Stimulated activated CD8-positive, alpha-beta memory T cell treated with anti-CD3 and anti-CD28 coated beads, Interleukin-15, amount 100 ng/mL, for 48 hours (primary cell): ENCODE measurements around the gene SPOCD1.

Experiments
- DNase-seq, 2 donors: peaks; one replicate each; pipeline ENCODE4 v3.0.0-alpha.2; 2020; ENCODE audit warnings: low read depth in 2 of 2

The SPOCD1 gene

DNA sequence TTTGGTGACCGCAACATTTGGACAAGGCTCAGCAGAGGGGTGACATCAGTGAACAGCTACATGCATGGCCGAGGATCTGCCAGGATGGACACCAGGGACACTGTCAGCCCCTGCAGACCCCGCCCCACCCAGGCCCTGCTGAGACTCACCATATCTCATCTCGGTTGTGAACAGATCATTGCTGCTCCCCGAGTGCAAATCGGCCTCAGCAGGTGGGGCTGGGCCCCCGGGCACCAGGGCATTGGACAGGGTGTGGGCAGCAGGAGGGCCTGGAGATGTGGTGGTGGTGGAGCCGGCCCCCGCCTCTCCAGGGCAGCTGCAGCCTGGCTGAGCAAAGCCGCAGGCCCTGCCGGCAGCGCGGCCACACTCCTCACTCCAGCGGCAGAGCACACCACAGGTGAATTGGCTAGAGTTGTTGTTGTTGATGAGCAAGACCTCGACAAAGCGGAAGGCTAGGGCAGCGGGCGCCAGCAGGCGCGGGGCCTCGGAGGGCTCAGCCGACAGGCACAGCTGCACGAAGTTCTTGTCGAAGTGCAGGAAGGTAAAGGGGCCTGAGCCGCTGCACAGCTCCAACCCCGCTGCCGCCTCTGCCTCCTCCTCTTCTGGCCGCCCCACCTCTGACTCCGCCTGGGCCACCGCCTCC, 59.9 kb downstream of the SPOCD1 start:
- no peak for DNase-seq

DNA sequence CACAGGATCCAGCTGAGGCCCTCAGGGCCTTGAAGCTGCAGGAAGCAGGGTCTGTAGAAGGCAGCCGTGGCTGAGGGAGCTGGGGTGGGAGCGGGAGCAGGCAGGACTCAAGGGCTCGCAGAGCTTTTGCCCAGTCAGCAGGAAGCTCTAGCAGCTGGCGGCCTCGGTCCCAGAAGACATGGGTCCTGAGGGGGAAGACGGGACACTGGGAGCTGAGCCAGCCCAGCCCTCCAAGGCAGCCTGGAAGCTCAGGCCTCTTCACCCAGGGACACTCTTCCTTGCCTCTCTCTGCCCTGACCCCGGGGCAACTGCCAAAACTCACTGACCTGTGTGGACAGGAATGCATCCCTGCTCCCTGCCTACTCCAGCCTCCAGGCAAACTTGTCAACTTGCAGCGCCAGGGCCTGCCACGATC, 60.6 kb downstream of the SPOCD1 start:
- DNase-seq, result no peak

DNA sequence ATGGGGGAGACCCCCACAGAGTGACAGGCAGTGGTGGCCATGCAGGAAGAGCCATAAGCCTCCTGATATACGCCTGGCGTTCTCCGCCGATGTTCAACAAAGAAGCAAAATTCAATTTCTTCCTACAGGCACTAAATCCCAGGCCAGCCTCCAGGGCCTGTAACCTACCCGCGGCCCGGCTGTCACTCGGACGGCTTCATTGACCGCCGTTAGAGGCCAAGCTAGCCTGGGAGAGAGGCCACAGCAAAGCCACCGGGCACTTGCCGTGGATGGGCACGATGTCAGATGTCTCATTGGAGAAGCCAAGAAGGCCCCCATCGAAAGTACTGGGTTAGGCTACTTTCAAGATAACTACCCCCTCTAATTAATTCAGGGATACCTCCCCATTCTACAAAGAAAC, 61.4 kb downstream of the SPOCD1 start:
- no peak for DNase-seq

DNA sequence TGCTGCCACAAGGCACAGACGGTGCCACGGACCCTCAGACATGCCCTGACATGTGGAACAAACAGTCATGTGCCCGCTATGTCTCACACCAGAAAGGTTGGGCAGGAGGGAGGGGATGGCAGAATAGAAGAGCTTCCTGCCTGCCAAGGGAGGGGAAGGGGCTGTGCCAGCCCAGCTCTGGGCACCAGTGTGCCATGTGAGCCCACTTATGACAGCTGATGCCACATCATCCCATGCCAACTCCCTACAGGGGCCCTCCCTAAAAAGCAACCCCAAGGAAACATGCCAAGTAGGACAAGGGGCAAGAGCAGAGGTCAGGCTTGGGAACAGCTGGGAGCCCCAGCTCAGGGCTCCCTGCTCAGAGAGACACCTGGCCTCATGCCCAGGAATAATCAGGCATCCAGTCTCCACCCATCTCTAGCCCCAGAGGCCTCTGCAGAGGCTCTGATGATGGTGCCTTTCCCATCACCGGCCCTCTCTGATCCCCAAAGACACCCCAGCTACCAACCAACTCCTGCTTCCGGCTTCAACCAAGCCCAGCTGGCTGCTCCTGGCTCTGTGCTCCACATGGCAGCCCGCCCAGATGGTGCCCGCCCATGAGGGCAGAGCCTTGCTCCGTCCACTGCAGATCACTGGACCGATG, 62.0 kb downstream of the SPOCD1 start:
- no peak for DNase-seq

DNA sequence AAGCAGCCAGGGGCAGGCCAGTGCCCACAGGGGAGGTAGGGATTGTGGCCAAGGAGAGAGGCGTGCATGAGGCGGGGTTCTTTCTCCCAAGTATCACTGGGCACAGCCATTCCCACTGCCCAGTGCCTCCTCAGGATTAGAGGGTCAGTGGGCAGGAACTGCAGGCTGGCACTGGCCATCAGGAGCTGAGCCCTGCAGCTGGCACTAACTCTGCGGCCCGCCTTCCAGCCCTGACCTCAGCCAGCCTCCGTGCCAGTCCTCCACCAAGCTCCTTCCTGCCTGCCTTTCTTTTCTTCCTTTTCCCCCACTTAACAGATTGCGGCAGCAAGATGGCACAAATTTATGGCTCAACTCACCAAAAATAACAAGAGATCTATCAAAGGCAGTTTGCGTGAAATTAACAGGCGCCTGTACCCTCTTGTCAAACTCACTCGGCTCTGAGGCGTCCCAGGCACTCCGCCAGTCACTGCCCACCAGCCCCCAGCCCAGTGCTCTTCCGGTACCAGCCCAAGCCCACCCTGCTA, 62.8 kb downstream of the SPOCD1 start:
- no peak for DNase-seq

DNA sequence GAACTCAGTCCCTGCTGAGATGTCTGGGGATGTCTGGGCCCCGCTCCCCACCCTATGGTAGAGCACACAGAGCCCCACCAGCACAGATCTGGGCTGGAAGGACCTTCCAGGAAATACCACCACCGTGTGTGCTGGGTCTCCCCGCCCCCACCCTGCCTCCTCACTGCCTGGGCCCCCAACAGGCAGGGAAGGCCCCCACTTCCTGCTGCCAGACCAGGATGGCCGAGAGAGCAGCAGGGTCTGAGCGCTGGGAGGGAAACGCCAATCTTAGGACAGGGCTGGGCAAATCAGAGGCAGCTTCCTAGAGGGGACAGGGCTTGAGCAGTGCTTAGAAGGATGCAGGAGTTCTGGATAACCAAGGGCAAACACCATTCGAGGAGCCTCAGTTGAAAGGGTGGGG, 63.6 kb downstream of the SPOCD1 start:
- no peak for DNase-seq

DNA sequence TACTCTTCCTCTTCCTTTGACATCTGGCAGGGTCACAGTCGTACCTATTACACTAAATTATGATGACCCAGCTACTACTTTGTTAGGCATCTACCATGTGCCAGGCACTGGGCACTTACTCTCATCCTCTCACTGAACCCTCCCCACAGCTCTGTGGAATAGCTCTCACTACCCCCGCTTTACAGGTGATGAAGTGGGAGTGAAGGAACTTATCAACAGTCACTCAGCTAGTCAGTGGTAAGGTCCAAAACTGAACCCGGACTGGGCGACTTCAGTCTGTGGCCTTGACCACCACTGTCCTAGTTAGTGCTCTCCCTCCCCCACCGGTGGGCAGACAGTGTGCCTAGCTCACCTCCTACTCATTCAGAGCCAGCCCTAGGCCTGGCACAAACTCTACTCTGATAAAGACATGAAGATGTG, 64.0 kb downstream of the SPOCD1 start:
- no peak for DNase-seq

DNA sequence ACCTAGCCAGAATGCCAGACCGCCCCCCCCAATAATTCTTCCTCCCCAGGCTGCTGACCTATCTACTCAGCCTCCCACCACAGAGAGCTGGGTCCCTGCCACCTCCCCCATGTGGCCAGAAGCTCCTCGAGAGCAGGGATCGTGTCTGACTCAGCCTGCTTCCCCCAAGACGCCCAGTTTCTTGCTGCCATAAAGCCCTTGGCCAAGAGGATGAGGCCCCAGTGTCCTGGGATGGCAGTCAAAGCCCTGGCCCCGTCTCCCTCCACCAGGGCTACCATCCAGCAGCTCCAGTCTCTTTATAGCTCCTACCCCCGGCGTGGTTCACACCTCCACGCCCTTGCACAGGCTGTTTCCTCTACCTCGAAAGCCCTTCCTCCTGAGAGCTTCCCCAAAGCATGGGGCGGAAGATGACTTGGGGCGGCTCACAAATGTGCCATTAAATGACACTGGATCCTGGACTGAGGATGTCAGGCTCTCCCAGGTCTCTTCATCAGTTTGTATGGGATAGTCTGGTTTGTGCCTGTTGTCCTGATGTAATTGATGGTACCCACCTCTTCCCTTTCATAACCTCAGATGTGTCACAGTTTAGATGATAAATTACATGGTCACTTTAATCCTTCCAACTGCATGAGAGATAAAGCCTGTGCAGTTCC, 64.8 kb downstream of the SPOCD1 start:
- no peak for DNase-seq

DNA sequence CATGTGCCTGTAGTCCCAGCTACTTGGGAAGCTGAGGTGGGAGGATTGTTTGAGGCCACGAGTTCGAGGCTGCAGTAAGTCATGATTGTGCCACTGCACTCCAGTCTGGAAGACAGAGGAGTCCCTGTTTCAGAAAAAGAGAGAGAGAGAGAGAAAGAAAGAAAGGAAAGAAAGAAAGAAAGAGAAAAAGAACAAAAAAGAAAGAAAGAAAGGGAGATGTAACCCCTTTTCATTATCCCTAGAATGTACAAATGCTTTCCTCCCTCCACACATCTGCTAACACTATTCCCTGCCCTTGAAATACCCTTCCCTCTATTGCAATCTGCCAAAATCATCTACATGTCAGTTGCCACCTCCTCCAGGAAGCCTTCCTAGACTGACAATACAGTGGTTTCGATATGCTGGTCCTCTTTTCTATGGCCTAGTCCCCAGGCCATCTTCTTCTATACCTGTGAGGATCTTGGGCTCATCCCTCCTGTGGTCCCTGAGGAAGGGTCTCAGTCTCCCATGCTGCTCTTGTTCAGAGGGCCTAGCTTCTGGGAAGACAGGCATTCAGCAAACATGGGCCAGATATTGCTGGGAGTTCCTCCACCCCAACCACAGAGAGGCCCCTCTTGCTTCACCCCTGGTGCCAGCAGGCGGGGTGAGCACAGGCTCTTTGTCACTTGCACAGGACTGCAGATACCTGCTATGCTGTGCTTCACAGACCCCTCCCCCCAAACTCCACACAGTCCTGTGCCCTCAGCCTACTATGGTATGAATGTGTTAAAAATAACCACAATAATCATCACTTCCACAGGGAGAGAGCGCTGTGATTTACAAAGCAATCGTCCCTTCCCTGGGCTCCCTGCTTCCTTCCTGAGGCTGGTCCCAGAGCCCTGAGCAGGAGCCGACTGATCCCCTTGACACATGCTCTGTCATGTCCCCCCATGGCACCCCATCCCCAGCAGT, 65.8 kb downstream of the SPOCD1 start:
- no peak for DNase-seq

DNA sequence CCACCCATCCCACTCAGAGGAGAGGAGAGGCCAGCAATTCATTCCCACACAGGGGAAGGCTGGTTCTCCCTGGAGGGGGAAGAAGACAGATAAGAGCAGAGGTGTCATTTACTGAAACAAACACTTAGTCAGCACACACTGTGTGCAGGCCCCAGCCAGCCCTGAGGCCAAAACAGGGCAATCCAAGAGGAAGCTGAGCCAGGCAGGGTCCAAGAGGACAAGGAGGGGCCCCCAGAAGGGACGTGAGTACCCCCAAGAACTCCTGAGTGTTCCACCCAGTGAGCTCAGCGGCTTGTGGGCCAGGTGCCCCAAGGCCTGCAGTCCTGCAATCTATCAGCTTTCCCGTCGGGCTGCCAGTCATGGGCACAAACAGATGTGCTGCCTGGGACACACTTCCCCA, 67.5 kb downstream of the SPOCD1 start:
- DNase-seq, result no peak

DNA sequence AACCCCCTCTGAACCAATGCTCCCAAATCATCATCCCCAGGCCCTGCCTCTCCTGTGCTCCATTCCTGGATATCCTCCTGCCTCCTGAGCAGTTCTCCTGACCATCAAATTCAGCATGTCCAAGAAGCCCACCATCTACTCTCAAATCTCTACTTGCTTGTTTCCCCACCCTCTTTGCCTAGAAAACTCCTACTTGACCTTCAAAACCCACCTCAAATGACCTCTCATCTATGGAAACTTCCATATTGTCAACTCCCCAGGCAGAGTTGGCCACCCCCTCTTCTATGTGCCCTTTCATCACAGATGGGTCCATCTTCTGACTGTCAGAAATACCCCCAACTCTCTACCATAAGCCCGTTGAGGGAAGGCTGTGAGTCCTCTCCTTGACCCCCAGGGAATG, 68.5 kb downstream of the SPOCD1 start:
- DNase-seq, result no peak

DNA sequence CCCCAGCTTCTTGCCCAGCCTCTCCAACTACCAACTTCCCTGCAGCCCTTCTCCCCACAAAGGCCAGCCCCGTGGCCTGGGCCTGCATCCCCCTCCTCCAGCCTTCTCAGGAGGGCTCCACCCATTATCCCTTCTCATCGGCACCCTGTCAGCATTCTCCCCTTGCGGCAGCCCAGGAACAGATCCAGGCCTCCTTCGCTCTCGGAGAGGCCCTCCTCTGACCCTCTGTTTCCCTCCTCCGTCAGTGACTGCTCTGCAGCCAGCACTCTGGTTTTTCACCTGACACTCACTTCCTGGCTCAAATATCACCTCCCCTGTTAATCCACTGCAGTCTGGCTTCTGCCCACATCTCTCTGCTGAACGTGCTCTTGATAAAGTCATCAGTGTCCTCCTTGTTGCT, 69.1 kb downstream of the SPOCD1 start:
- no peak for DNase-seq

DNA sequence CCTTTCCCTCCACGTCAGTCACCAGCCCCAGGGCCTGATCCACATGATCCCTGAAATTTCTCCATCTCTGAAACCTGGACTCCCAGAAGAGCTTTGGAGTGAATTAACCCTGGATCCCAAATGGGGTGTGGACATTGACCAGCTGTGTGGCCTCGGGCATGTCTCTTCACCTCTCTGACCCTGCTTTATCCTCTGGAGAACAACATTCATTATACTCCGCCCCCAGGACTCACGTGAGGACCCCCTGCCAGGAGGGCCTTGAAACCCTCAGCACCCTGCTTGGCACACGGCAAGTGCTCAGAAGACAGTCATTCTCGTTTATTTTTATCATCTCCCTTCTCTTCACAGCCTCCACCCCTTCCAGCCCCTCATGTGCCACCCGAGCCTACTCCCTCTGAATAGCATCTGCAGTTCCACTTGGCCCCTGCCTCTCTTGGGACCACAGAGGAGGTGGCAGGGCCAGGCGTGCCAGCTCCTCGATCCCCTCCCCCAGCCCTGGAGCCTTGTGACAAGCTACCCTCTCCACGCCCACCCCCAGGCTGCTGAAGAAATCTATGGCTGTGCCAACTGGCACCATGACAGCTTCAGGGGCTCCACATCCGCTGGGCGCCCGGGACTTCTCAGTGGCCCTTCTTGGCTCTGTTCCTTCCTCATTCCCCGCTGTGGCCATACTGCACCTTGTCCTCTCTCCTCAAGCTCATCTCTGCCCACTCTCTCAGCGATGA, 69.7 kb downstream of the SPOCD1 start:
- DNase-seq, result no peak

DNA sequence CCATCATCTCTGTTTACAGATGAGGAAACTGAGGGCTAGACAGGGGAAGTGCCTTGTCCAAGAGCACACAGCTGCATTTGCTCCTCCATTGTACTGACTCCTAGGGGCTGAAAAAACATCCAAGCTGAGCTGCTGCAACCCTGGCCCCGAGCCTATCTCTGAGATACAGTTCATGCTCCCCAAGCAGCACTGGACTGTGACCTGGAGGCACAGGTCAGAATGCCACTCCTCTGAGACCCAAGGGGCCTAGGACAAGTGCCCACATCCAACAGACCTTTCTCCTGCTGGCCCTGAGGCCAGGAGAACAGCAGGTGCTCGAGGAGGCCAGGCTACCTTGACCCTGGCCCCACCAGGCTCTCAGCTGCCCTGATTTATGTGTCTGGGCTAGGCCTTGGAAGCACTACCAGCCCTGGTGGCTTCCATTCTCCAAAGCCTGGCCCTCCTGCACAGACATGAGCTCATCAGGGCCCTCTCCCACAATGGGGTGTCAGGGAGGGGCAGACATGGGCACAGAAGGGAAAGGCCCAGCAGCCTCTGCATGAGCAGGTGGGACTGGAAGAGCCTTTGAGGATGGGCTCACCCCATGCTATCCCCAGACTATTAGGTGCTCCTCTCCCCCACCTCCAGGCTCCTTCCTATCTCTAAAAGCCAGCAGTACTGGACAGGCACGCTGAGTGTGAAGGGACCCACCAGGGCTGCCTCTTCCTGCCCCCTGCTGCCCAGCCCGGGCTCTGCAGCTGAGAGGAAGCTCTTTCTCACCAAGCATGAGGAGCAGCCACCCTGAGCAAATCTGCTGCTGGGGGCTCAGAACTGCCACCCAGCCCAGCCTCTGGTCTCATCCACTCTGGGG, 70.5 kb downstream of the SPOCD1 start:
- DNase-seq, result peak in 1 of 2 donors; percentile 36

DNA sequence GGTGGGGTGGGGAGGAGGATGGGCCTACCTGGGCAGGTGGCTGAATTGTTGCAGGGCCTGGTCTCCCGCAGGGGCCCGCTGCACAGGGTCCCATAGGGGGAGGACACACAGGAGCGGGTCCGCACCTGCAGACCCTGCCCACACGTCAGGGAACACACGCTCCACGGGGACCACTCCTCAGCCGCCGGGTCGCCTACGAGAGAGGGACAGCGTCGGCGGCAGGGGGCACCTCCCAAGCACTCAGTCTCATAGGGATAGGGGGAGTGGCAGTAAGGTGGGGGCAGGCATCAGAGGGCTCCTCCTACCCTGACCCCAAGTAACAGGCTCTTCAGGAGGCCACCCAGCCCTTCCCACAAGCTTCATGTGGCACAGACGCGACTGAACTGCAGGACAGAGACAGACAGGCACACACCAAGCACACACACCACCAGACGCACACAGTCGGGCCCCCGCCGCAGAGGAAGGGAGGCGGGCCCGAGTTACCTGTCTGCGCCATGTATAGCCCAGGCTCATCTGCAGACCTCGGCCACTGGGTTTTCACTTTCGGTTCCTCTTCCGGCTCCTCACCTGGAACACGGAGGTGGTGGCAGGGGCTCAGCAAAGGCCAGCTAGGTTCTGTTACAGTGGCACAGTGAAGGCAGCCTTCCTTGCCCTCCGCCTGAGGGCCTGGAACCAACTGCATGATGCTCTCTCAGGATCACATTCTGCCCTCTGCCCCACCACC, 71.5 kb downstream of the SPOCD1 start:
- no peak for DNase-seq

DNA sequence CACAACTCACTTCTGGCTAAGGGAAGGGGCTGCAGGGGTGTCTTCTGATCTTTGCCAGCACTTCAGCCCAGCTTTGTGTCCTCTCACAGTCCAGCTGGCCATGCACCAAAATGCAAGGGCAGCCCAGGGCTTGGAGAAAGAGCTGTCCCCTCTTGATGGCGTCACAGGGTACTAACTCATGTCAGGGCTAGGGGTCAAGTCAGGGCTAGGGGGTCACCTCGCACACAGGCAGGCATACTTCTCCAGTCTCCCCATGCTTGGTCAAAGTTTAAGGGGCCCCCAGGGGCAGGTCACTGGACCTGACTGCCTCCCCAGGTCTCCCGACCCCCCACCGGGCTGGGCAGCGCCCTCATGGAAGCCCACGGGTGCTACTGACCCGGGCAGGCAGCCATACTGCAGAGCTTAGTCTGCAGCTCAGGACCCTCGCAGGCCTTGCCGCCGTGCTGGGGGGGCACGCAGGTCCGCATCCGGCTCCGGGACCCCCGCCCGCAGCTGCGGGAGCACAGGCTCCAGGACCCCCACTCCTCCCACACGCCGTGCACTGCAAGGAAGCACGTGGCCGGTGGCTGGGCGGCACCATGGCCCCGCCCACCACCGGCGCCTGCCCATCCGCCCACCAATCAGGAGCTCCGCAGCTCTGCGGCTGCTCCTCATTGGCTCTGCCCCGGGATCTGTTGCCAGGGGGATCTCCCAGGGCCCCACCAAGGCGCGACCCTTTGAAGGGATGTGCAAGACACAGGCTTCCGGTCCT, 73.2 kb downstream of the SPOCD1 start:
- DNase-seq, result no peak
